RPMI7951 (cell line): Measurements from ENCODE around the gene ZNF554. TPM values are rescaled to one million over a fixed set of nuclear protein-coding genes. Genes with fewer than 3 reads are reported as not detected.

Experiments
- DNase-seq: peaks from one replicate; pipeline ENCODE4 v3.0.0-alpha.2; 2012; ENCODE audit warnings: low read depth
- total RNA-seq: library from RNA; depleted of rRNA; stranded (reverse); fragments of >200 nt; shearing (Covaris generic); gene quantifications from 2 replicates; pipeline ENCODE4 v1.2.3, GENCODE V29; 2014; rRNA removed

Gene ZNF554
- total RNA-seq, 1 experiment from 2014 or later: 1.1 TPM

DNA sequence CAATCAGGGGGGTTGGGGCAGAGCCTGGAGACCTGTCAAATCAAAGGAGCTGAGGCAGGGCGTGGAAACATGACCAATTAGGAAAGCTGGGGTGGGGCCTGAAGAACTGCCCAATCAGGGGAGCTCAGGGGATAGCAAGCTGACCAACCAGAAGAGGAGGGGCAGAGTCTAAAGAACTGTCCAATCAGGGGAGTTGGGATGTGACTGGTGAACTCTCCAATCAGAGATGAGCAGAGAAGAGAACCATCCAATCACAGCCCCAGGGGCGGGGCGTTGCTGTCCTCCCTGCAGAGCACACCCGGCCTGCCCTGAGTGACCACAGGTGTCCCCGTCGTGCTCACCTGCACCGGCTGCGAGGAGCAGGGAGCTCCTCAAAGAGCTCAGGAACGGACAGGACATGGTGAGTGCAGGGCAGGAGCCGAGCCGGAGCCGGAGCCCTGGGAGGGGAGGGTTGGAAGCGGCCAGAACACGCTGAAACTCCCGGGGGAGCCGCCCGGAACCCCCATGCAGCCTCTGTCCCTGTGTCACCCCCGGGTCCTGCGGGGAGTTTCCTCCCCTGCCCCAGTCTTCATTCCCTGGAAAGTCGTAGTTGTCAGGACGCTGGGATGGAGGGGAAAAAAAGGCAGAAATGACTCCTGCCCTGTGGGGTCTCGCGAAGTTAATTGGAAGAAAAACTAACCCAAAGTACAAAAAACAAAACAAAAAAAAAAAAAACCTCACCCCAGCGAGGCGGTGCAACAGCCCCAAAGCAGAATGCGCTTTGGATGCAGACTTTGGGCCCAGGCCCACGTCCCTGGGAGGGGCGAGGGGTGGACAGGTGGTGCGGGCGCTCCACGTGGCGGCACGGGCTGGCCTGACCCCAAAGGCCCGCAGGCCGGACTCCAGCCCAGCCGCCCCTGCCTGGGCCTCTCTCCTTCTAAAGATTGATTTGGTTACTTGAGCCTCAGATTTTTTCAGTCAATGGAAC lies 47.6 kb downstream of the ZNF554 start, which contains the start of gene ZNF556:
TSS of gene ZNF556 (plus strand) at position 311 of the 967 bp plus-strand sequence. CDS start at position 398, 87 bp downstream.
- peak; percentile 96 for DNase-seq

DNA sequence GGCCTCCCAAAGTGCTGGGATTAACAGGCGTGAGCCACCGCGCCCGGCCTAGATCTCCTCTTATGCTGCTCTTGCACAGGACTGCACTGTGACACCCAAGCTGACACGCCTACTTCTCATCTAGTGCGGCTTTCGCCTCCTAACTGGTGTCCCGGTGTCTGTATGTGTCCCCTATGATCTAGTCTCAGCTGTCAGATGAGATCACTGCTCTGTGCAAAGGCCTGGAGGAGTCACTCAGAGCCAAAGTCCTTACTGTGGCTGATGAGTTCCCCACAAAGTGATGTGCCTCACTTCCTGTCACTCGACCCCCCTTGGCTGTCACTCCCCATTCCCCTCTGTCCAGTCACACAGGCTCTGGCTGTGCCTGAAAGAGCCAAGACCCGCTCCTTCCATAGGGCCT lies 50.0 kb downstream of the ZNF554 start:
- DNase-seq: peak; percentile 24

DNA sequence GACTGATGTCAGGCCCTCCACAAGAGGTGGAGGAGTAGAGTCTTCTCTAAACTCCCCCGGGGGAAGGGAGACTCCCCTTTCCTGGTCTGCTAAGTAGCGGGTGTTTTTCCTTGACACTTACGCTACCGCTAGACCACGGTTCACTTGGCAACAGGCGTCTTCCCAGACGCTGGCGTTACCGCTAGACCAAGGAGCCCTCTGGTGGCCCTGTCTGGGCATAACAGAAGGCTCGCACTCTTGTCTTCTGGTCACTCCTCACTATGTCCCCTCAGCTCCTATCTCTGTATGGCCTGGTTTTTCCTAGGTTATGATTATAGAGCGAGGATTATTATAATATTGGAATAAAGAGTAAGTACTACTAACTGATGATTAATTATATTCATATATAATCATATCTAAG lies 52.5 kb downstream of the ZNF554 start:
- DNase-seq: peak; percentile 49

DNA sequence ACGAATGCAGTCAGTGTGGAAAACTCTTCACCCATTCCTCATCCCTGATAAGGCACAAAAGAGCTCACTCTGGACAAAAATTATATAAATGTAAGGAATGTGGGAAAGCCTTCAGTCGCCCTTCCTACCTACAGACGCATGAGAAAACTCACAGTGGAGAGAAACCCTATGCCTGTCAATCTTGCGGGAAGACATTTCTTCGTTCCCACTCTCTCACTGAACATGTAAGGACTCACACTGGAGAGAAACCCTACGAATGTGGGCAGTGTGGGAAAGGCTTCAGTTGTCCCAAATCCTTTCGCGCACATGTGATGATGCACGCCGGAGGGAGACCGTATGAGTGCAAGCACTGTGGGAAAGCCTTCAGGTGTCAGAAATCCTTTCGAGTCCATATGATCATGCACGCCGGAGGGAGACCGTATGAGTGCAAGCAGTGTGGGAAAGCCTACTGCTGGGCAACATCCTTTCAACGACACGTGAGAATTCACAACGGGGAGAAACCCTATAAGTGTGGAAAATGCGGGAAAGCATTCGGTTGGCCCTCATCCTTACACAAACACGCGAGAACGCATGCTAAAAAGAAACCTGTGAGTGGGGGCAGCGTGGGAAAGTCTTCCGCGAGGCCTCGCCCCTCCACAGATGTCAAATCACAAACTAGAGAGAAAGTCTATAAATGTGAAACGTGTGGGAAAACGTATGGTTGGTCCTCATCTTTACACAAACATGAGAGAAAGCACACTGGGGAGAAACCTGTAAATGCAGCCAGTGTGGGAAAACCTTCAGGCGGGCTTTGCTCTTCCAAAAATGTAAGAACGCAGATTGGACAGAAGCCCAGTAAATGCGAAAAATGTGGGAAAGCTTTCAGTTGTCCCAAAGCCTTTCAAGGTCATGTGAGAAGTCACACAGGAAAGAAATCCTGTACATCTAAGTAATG lies 58.0 kb downstream of the ZNF554 start:
- DNase-seq: no peak

DNA sequence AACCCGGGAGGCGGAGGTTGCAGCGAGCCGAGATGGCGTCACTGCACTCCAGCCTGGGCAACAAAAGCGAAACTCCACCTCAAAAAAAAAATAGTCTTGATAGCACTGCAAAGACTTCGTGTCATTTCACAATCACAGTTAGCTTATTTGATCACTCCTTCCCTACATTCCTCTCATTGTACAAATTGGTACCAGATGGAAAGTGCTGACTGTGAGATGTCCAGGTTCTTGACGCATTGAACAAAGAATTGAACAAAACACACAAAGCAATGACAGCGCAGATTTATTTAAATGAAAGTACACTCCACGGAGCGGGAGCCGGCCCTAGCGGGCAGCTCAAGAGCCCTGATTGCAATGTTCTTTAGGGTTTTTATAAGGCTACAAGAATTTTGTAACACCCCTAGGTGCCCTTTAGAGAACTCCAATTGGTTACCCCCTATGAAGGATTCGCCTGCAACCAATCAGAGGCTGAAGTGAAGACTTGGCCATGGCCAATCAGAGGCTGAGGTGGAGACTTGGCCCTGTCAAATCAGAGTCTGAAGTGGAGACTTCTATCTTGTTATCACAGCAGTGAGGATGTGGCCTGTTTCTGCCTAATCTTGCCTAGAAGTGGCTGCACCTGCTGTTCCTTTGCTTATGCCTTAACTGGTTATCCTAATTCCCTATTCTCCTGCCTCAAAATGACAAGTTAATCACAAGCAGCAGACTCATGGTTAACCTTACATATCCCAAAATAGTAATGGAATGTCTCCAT lies 64.2 kb downstream of the ZNF554 start:
- peak; percentile 29 for DNase-seq

DNA sequence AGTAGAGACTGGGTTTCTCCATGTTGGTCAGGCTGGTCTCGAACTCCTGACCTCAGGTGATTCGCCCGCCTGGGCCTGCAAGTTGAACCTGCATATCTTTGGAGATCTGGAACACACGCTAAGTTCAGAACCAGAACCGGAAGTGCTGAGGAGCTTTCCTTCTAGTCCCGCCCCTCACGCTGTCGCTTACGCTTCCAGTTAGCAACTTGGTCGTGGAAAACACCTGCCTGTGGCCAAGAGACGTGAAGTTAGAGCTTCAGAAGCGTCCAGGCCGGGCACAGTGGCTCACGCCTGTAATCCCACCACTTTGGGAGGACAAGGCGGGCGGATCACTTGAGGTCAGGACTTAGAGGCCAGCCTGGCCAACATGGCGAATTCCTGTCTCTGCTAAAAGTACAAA lies 66.1 kb downstream of the ZNF554 start:
- DNase-seq: no peak

Other genes starting within 250 kb of the ZNF554 start
- 0.96 and 1.3 TPM in 2 replicates for gene GNG7, start 117.2 kb upstream of the ZNF554 start, total RNA-seq
- 0.96 and 1.9 TPM in 2 replicates for gene DIRAS1, start 98.5 kb upstream of the ZNF554 start, total RNA-seq
- gene SLC39A3, start 79.9 kb upstream of the ZNF554 start, total RNA-seq: 37.1 and 55.1 TPM in 2 replicates
- 58.5 and 62.1 TPM in 2 replicates for gene SGTA, start 36.6 kb upstream of the ZNF554 start, total RNA-seq
- gene THOP1, start 34.4 kb upstream of the ZNF554 start, total RNA-seq: 63.7 and 117 TPM in 2 replicates
- 6.8 and 7.3 TPM in 2 replicates for gene ZNF555, start 21.6 kb downstream of the ZNF554 start, total RNA-seq
- 0.68 and 1.7 TPM in 2 replicates for gene ZNF556, start 47.5 kb downstream of the ZNF554 start, total RNA-seq
- gene ZNF57, start 81.1 kb downstream of the ZNF554 start, total RNA-seq: 4.9 and 5.0 TPM in 2 replicates
- 9.1 and 12.0 TPM in 2 replicates for gene ZNF77, start 125.1 kb downstream of the ZNF554 start, total RNA-seq
- gene TLE6, start 157.7 kb downstream of the ZNF554 start, total RNA-seq: 0.84 and 3.9 TPM in 2 replicates
- not detected in 2 replicates for gene TLE2, start 209.4 kb downstream of the ZNF554 start, total RNA-seq
- 178 and 208 TPM in 2 replicates for gene TLE5, start 242.6 kb downstream of the ZNF554 start, total RNA-seq